Cardiac muscle cell (in vitro differentiated cells and primary cell): ENCODE data around the gene NTMT2. TPM values are rescaled to one million over a fixed set of nuclear protein-coding genes. Genes with fewer than 3 reads are reported as not detected.

ENCODE experiments used
- DNase-seq, 2 donors: peaks; one replicate each; pipeline versions ENCODE4 v3.0.0 to v3.0.0-alpha.2; 2010 to 2017; ENCODE audit warnings: low read depth in 1 of 2, low spot score in 1 of 2
- H3K27ac ChIP-seq: fragments of 200-600 bp; sonication (generic); 2 replicates; pipeline ENCODE4 v1.5.1; 2016
- H3K27me3 ChIP-seq: fragments of 200-600 bp; sonication (generic); 2 replicates; pipeline ENCODE4 v1.6.0; 2016; ENCODE audit warnings: control low read depth
- H3K36me3 ChIP-seq: fragments of 200-600 bp; sonication (generic); 2 replicates; pipeline ENCODE4 v1.5.1; 2016; ENCODE audit warnings: control low read depth
- H3K4me1 ChIP-seq: fragments of 200-600 bp; sonication (generic); 2 replicates; pipeline ENCODE4 v1.8.1; 2017; ENCODE audit warnings: low read depth, mild to moderate bottlenecking, mixed run types
- H3K4me3 ChIP-seq: fragments of 200-600 bp; sonication (generic); 2 replicates; pipeline ENCODE4 v1.5.1; 2016; ENCODE audit warnings: mild to moderate bottlenecking
- H3K9me3 ChIP-seq: fragments of 200-600 bp; sonication (generic); 2 replicates; pipeline ENCODE4 v1.5.1; 2017; ENCODE audit warnings: low read depth, mild to moderate bottlenecking, control low read depth
- CTCF ChIP-seq: IDR thresholded peaks from 2 replicates; pipeline ENCODE4 v1.5.1; 2012; ENCODE audit warnings: low read depth, mild to moderate bottlenecking, low read length
- polyA plus RNA-seq: library from polyadenylated mRNA; unstranded; fragments of >200 nt; fragmentation: Nextera tagmentation; extraction: Ambion mirVana; gene quantifications from 2 replicates; pipeline ENCODE4 v1.2.1, GENCODE V29; 2016
- total RNA-seq: library from RNA; depleted of rRNA; stranded (reverse); fragments of >200 nt; gene quantifications from 2 replicates; pipeline ENCODE4 v1.2.3, GENCODE V29; 2016

NTMT2 gene
- total and polyA plus RNA-seq, 2 experiments from 2014 or later: 0.55 TPM; not detected in 1

GRCh38 chr1:170218257-170218650, 72.5 kb downstream of the NTMT2 start:
- no peak overlapping the region for H3K27ac ChIP-seq
- DNase-seq: no peak
- H3K4me1 ChIP-seq: peaks cover 18% of the 10 kb centered on the region
- no peaks in the 10 kb centered on the region for H3K27me3 ChIP-seq
- H3K9me3 ChIP-seq: no peaks in the 10 kb centered on the region
- TF ChIP-seq CTCF: no peak
- H3K36me3 ChIP-seq: no peaks in the 10 kb centered on the region
- H3K4me3 ChIP-seq: no peak overlapping the region

Other genes with a start within 250 kb of the NTMT2 start
- 58.8 and 60.6 TPM in 2 replicates for gene KIFAP3, start 71.3 kb upstream of the NTMT2 start, total RNA-seq
- 73.2 and 75.8 TPM in 2 replicates for gene KIFAP3, start 71.3 kb upstream of the NTMT2 start, polyA plus RNA-seq